LNCaP clone FGC (cell line): ENCODE measurements around the gene BORCS5.

Source experiments
- DNase-seq: peaks from one replicate; pipeline ENCODE4 v3.0.0-alpha.2; 2011; ENCODE audit warnings: low read depth
- H3K4me3 ChIP-seq: 2 replicates; pipeline ENCODE4 v1.5.1; 2011; ENCODE audit warnings: mild to moderate bottlenecking, low read depth, low read length, control low read depth
- CTCF ChIP-seq: IDR thresholded peaks from 2 replicates; pipeline ENCODE4 v1.5.1; 2012; ENCODE audit warnings: mild to moderate bottlenecking; ENCODE audit not compliant: control insufficient read depth, insufficient read depth; ENCODE audit errors: extremely low read depth

Gene BORCS5

GRCh38 chr12:12473223-12473622, 116.3 kb downstream of the BORCS5 start:
- TF ChIP-seq CTCF: no peak
- H3K4me3 ChIP-seq: no peak overlapping the region
- no peak for DNase-seq

- no peak for DNase-seq
- TF ChIP-seq CTCF: no peak
- H3K4me3 ChIP-seq: no peak overlapping the region
Measured at GRCh38 chr12:12474471-12474928, 117.6 kb downstream of the BORCS5 start.

- no peak for DNase-seq
- no peak overlapping the region for H3K4me3 ChIP-seq
- TF ChIP-seq CTCF: no peak
Measured at GRCh38 chr12:12474931-12475795, 118.3 kb downstream of the BORCS5 start.

GRCh38 chr12:12476857-12477531, 120.1 kb downstream of the BORCS5 start:
- no peak for TF ChIP-seq CTCF
- H3K4me3 ChIP-seq: no peak overlapping the region
- no peak for DNase-seq

GRCh38 chr12:12477532-12477890, 120.6 kb downstream of the BORCS5 start:
- no peak overlapping the region for H3K4me3 ChIP-seq
- TF ChIP-seq CTCF: no peak
- no peak for DNase-seq

- no peak for TF ChIP-seq CTCF
- H3K4me3 ChIP-seq: no peak overlapping the region
- no peak for DNase-seq
Measured at GRCh38 chr12:12480074-12480473, 123.2 kb downstream of the BORCS5 start.
